ENCODE measurements around the gene HSPG2.
A peak's percentile ranks its signal among the peaks of the same experiment; 100 is the strongest.
"Not testable (repeated sequence)": the region's sequence is repeated elsewhere in the genome, so short reads cannot be mapped to it uniquely, and the experiment has no call there.

HSPG2 gene

DNA sequence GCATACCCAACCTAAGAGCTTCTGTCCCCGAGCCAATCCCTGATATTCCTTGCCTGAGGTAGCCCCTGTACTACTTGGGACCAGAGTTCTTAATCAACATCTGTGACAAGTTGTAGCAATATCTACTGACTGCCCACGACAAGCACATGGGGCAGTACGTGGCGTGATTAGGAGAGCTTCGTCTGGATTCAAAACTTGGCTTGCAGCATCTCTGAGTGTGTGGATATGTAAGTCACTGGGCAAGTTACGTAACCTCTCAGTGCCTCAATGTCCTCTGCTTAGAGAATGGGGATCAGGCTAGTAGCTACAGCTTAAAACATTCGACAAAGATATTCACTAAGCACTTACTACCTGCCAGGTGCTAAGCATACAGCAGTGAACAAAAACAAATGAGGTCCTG lies 5.0 kb downstream of the HSPG2 start:
- no peak for DNase-seq

DNA sequence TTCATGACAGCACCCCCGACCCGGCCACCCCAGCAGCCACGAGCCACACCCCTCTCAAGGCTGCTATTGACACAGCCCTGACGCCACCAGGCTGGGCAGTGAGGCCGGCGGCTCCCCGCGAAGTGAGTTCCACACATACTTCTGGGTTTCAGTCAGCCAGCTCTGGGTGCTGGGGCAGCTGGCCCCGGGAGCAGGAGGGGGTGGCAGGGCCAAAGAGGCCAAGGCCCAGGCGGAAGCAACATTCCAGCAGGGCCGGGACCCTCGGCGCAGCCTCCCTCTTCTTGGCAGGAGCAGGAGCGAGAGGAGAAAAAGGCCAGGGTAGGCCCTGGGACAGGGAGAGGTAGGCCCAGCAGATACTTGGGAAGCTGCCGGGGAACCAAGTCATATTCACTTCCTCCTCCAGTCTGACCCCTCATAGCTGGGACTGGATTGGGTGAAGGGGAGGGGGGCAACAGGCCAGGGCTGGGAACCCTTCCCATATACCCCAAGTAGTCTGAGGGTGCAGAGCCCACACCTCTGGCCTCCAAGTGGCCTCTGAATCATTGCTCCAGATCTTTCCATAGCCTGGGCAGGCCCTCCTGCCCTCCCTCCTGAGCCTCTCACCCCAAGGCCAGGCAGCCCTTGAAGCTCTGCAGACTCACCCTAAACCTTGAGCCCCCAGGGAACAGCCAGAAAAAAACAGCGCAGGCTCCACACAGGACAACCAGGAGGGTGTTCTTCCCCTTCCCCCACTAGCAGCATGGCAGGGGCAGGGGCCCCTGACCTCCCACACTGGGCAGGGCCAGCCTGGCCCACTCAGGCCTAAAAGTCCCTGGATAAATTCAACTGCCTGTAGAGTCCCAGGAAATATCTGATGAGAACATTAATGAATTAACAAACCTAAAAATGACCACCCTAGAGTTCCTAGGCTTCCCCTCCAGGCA lies 5.7 kb downstream of the HSPG2 start:
- no peak for DNase-seq

DNA sequence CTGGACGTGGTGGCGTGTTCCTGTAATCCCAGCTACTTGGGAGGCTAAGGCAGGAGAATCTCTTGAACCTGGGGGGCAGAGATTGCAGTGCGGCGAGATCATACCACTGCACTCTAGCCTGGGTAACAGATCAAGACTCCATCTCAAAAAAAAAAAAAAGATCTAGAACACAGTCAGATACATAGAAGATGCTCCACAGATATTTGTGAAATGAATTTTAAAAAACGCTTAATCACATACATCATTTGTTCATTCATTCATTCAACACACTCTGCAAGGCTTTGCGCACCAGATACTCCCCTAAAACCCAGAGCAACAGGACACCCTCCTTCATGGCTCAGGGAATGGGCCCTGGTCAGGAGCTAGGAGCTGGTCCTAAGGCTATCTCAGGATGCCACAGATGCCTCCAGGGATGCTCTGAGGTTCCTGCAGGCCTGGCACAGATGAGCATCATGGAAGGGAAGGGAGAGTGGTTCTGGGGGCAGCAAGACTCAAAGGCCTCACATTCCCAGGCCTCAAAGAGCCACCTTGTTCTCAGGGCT lies 6.4 kb downstream of the HSPG2 start:
- no peak for DNase-seq

DNA sequence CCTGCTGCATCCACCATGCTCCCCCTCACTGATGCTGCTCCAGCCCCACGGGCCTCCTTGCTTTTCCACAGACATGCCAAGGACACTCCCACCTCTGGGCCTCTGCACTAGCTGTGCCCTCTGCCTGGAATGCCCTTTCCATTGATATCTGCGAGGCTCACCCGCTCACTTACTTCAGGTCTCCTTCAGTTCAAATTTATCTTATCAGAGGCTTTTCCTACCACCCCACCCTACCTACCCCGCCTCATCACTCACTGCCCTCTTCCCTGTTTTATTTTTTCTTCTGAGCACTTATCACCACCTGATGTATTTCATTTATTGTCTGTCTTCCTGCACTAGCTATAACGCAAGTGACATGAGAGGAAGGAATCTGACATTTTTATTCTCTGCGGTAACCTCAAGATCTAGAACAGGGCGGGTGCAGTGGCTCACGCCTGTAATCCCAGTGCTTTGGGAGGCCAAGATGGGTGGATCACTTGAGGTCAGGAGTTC lies 7.0 kb downstream of the HSPG2 start:
- no peak for DNase-seq

DNA sequence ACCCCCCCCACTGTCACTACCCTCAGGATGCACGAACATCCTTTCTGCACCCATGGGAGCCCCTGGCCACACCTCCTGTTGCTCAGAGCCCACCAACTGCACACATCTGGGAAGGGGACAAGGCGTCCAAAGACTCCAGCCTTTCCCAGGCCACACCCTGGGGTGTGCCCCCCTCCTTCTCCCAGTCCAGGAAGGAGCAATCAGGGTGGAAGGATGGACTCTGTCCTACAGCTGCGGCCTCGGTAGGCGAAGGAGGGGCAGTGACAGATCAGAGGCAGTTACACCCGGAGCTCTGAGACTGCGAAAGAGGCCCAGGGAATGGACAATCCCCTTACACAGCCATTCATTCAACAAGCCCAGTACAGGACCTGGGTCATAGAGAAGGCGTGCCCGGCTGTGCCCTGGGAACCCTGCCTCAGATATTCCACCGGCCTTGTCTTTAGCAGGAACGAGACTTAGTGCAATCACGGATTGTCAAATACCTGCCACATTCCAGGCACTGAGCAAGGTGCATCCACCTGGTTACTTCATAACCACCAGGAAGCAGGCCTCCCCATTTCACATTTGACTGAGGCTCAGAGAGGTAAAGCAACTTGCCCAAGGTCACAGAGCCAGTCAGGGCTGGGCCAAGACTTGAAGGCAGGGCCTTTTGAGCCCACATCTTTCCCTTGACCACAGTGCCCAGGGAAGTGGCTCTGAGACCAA lies 9.4 kb downstream of the HSPG2 start:
- DNase-seq, result no peak

DNA sequence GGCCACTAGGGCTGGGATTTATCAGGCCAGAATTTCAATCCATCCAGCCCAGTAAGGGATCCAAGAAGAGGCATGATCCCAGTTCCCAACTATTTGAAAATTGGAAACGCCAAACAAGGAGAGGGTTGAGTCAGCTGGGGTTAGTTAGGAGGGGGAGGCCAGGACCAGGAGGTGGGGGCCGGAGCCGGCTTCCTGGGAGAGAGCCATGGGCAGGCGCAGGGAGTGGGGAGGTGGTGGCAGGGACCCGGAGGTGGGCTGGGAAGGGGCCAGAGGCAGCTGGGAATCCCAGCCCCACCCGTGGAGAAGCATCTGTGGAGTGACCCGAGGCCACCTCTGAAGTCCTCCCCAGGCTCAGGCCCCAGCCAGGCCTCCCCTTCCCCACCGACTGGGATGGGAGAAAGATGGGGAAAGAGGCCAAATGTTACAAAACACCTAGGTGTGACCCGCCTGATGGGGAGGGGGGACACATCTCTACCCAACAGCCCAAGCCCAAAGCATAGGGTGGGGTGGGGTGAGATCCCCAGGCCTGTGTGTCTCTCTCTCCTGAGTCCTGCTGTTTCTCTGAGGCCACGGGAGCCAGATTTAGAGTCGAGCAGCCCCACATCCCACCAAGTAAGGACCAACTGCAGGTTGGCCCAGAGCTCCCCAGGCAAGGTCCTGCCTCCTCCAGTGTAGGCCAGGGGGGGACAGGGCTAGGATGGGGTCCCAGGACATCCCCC lies 10.1 kb downstream of the HSPG2 start:
- DNase-seq, result no peak

DNA sequence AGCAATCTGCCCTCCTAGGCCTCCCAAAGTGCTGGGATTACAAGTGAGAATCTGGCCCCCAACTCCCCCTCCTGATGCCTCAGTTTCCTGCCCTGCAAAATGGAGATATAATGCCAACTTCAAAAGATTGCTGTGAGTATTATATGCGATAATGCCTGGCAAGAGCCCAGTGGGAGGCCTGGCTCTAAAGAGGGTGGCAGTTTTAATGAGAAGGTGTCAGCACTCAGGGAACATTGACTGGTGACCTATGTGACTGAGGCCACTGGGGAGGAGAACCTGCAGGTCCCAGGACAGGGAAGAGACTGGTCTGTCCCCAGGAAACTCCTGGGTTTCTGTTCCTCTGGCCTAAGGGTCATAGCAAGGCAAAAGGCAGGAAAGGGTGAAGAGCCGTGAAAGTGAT lies 11.0 kb downstream of the HSPG2 start:
- DNase-seq, result no peak

DNA sequence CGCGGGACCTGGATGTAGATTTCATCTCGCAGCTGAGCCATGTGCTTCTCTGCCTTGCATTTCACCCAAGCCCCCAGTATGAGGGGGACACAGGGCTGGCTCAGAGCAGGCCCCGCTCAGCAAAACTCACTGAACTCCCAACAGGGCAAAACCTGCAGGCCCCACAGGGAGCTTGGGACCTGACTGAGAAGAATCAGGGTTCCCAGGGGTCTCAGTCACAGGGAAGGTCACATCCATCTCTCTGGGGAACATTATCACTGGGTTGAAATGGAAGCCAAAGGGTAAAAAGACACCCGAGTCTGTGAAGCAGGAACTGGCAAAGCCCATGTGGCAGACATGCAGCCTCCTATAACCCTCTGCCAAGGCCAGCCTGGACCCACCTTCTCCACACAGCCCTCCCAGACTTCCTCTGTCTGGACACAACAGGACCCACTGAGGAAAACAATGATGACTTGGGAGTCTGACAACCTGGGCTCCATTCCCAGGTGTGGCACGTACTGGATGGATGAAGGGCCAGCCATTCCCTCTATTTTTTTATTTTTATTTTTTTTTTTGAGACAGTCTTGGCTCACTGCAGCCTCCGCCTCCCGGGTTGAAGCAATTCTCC lies 11.7 kb downstream of the HSPG2 start:
- DNase-seq, result no peak

DNA sequence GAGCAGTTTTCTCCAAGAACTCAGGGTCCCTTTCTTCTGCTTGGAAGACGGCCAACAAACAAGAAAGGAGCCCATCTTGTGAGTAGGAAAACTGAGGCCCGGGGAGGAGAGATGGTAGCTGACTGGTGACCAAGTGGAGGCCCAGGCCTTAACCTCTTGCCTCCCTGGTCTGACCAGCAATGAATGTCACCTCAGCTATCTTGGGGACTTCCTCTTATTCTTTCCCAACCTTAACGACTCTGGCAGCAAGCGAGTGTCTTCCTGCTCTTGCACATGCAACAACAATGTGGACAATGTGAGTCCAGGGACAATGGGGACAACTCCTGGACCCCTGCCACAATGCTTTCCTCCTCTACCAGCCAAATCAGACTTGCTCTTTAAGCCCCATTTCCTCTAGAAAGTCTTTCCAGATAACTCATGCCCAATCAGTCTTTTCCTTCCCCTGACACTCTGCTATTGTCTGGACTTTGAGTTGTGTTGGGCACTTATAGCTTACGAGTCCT lies 12.6 kb downstream of the HSPG2 start:
- DNase-seq, result no peak

DNA sequence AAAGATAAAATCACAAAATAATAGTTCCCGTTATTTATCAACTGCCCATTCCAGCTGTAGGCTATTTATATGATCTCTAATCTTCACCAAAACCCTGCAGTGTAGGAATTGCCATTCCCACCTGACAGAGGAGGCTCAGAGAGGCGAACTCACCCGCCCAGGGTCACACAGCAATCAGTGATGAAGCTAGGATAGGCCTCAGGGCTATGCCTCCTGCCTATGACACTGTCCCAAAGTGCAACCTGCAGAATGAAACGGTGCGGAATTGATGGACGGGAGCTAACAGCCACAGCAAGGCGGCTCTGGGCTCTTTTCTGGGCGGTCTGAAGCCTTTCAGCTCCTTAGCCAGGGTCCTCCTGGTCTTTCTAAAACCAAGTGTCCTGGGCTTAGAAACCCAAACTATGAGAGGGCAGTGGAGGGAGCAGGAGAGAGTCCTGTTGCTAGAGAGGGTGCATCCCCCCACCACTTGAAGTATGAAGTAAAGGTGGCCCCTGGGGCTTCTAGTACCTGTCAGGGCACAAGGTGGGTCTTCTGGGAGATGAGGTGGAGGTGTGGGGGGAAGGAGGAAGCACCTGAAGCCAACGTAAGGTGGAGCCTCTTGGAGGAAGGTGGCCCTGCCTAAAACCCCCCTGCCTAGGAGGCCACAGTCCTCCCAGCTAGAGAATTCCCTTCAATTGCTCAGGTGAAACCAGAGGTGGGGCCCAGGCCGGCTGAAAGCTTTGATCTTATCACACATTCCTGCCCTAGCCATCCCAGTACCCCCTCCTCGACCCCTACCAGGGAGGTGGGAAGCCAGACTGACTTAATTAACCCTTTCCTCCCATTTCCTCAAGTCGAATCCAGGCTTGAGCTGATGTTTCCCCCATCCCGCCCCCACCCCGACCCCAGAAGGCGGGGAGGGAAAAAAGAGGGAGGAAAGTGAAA lies 14.8 kb downstream of the HSPG2 start:
- DNase-seq, result no peak

DNA sequence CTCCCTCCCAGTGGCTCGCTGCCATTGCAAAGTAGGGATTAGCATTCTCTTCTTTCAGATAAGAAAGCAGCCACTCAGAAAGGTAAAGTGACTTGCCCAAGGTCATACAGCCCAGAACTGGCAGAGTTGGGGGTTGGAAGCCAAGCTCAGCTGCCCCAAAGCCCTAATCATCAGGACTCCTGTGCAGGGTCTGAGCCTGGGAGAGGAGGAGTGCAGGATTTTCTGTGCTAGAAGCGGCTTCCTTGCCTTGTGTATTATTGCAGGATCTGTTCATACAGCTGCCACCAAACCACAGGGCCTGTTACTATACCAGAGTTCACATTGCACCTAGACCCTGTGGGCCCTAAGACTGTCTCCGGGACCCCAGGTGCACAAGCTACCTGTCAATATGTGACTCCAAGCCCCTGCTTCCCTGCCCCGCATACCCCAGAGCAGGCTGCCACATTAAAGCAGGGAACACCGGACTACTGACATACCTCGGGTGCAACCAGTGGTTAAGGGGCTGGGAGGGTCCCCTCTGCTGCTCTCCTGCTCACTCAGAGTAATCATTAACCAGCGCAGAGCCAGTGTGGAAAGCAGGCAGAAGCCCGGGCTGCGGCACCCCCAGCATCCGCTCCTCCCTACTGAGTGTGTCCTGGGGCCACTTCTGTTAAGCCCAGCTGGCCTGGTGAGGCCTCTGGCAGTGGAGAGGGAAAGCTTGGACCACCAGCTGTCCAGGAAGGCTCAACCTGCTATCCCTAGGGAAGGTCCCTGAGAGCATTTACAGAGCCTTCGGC lies 15.8 kb downstream of the HSPG2 start:
- no peak for DNase-seq

DNA sequence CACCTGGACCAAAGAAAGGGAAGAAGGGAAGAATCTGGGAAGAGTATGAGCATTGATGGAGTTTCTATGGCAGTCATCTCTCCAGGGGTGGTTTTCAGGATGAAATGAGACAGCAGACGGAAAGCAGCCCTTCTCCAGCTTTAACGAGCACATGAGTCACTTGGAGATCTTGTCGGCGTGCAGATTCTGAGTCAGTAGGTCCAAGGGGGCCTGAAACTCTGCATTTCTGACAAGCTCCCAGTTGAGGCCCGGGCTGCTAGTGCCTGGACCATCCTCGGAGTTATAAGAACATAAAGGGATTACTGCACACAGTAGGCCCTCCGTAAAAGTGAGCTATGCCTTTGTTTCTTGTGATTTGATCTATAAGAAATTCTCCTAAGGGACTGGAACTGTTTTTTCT lies 17.6 kb downstream of the HSPG2 start:
- DNase-seq, result no peak

DNA sequence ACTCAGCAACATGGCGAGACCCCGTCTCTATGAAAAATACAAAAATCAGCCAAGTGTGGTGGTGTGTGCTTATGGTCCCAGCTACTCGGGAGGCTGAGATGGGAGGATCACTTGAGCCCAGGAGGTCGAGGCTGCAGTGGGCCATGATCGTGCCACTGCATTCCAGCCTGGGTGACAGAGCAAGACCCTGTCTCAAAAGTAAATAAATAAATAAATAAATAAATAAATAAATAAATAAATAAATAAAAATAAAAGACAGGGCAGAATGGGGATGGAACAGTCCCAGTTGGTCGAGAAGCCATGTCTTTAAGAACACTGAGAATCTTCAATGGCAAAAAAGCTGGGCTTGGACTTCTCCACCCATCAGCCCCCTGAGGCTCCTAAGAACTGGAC lies 19.9 kb downstream of the HSPG2 start:
- DNase-seq, result not testable (repeated sequence)

DNA sequence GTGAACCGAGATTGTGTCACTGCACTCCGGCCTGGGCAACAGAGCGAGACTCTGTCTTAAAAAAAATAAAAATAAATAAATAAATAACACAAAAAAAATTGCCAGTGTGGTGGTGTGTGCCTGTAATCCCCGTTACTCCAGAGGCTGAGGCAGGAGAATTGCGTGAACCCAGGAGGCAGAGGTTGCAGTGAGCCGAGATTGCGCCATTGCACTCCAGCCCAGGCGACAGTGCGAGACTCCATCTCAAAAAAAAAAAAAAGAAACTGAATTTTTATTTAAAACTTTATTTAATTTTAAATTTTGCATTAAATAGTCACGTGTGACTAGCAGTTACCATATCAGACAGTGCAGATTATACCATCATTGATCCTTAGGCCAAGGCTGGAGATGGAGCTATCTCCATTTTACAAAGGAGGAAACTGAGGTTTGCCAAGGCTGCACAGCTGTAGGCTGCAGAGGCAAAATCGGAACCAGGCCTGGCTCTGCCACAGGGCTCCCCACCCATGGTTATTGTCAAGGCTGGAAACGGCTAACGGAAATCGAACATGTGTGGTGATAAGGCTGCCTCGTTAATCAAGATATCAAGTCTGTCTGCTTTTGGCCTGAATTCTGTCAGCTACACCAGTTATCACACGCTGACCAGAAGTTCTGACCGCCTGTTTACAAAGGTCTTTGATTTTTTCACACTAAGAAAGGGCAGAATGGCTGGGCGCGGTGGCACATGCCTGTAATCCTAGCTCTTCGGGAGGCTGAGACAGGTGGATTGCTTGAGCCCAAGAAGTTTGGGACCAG lies 20.5 kb downstream of the HSPG2 start:
- DNase-seq, result no peak

DNA sequence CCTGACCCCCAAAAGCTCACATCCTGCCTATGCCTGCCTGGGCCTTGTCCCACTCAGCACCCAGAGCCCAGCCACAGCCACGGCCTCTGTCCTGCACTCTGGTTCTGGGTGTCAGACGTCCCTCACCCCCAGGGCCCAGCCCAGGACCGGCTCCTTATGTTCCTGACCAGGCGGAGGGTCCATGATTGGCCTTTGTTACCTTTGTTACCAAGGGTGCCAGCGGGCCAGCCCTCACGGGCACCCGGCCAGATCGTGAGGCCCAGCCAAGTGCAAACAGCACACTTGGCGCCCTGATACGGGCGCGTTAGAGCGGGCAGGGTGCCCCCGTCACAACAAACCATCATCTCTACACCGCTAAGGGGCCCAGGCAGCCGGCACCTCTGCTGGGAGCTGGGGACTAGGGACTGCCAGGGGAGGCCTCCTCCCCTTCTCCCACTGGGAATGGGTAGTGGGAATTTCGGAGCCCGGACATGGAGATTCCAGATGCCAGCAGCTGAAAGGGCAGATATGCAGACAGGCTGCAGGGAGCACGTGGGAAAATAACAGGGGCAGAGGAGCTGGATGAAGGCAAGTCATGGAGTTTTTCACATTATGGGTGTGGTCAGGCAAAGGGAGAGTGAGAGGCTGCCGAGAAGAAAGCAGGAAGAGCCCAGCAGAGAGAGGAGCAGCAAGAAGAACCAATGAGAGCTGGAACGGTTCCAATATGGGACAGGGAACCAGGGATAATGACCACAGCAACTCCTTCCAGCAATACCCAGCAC lies 22.1 kb downstream of the HSPG2 start:
- DNase-seq, result no peak

DNA sequence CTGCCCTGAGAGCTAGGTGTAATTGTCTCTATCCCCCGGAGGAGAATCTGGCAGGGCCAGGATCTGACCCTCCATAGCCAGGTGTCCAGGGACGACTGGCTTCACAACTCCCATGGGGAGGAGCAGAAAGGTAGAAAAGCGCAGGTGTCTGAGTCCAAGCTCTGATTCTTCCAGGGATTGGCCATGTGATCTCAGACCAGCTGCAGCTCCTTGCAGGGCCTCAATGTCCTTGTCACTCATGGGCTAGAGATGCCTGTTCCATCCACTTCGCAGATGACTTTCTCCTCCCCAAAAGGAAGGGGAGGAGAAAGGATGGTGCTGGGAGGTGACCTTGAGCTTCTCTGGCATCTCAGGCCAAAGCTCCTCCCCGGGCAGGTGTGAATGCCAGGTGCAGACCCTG lies 22.7 kb downstream of the HSPG2 start:
- DNase-seq, result no peak

DNA sequence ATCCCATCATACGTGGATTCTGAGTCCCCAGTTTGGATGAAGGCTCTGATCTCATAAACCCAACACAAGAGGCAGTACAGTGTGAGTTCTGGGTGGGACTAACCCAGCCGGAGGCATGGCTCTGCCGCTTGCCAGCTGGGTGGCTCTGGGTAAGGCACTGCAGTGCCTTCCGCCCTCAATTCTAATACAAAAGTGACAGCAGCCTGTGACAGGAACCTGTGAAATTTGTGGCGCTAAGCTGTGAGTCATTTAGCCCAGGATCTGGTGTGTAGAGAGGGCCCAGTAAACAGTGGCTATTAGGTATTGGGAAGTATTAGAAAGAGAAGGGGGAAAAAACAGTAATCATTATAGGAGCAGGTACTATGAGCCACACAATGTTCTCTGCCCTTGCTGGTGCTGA lies 23.3 kb downstream of the HSPG2 start:
- DNase-seq, result peak in 1 of 2 donors; percentile 9

DNA sequence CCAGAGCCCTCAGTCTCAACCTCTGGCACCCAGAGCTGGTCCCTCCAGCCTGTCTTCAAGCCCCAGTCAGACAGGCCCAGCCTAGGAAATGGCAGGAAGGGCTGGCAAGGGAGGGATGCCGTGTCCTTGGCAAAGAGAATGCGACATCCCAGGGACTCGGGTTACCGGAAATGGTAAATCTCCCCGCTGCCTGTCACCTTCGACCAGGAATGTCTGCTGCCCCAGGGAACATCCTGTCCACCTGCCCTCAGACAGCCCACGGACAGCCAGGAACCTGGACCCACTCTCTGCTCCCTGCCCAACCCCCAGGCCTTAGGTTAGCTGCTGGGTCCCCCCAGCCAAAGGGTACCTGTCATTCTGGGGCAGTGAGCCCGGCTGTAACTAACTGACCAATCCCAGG lies 23.9 kb downstream of the HSPG2 start:
- DNase-seq, result no peak

Measured in CD4-positive, alpha-beta T cell treated with Interleukin-4 for 1 hour (primary cell).